MG63 (cell line): ENCODE results near the gene ACADVL. TPM values are rescaled to one million over a fixed set of nuclear protein-coding genes. Genes with fewer than 3 reads are reported as not detected.

Experiments used
- DNase-seq: peaks from one replicate; pipeline ENCODE4 v3.0.0-alpha.2; 2020
- H3K27me3 ChIP-seq: fragments of 250-450 bp; sonication (Bioruptor Pico); 2 replicates; pipeline ENCODE4 v1.5.1; 2020; ENCODE audit warnings: mild to moderate bottlenecking, moderate library complexity
- H3K36me3 ChIP-seq: fragments of 250-450 bp; sonication (Bioruptor Pico); 2 replicates; pipeline ENCODE4 v1.5.1; 2020; ENCODE audit warnings: mild to moderate bottlenecking, moderate library complexity
- H3K4me3 ChIP-seq: fragments of 250-450 bp; sonication (Bioruptor Pico); 2 replicates; pipeline ENCODE4 v1.5.1; 2020; ENCODE audit warnings: mild to moderate bottlenecking, moderate library complexity
- H3K9me3 ChIP-seq: fragments of 250-450 bp; sonication (Bioruptor Pico); 2 replicates; pipeline ENCODE4 v1.5.1; 2020; ENCODE audit warnings: mild to moderate bottlenecking, moderate library complexity
- total RNA-seq: library from RNA; depleted of rRNA; stranded (reverse); fragments of >200 nt; shearing (Covaris generic); gene quantifications from 2 replicates; pipeline ENCODE4 v1.2.3, GENCODE V29; 2014; ENCODE audit warnings: low replicate concordance

The ACADVL gene
- total RNA-seq, 1 experiment from 2014 or later: 427 TPM

DNA sequence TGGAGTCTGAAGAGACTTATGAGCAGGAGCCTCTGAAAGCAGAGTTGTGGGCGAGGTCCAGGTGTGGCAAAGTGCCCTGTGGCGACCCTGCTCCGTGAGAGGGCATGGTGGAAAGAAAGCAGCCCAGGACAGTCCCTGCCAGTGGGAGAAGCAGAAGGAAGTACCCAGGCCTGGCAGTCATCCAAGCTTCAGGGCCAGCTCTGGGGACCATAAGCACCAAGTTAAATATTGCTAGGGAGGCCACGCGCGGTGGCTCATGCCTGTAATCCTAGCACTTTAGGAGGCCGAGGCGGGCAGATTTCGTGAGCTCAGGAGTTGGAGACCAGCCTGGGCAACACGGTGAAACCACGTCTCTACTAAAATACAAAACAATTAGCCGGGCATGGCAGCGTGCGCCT, 35.6 kb upstream of the ACADVL start:
- no peak for DNase-seq
- Histone ChIP-seq H3K4me3 (no peak overlapping the region), H3K9me3 (no peaks in the 10 kb centered on the region), H3K27me3 (no peaks in the 10 kb centered on the region), H3K36me3 (no peaks in the 10 kb centered on the region)

DNA sequence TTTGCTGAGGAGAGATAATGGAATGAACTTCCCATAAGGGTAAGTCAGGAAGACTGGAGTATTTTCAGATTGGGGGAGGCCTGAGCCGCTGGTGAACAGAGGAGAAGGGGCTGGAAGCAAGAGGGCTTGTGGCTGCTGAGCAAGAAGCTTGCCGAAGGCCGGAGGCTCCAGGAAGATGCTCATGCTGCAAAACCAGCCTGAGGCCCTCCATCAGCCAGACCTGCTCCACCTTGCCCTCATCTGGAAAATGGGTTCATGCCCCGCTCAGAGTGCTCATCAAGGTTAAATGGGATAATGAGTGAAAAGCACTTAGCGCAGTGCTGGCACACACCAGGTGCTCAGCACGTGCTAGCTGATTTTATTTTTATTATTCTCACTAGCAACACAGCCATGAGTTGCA, 35.1 kb upstream of the ACADVL start:
- Histone ChIP-seq H3K4me3 (no peak overlapping the region), H3K9me3 (no peaks in the 10 kb centered on the region), H3K36me3 (no peaks in the 10 kb centered on the region), H3K27me3 (no peaks in the 10 kb centered on the region)
- no peak for DNase-seq

DNA sequence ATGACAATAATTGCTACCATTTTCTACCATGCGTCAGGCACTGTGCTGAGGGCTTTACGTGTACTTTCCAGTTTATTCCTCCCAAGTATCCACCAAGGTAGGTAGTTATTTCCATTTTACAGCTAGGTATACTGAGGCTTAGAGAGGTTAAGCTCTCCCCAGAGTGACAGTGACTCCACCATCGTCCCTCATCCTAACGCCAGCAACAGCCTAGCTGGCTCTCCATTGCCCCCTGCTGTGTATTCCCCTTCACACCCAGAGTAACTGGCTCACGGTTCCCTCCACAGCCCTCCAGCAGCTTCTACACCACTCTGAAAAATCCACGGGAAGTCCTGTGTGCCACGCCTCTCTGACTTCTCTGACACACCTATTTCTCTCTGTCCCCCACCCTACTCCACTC, 33.5 kb upstream of the ACADVL start:
- no peak overlapping the region for H3K4me3 ChIP-seq
- no peaks in the 10 kb centered on the region for H3K9me3 ChIP-seq
- H3K27me3 ChIP-seq: no peaks in the 10 kb centered on the region
- no peaks in the 10 kb centered on the region for H3K36me3 ChIP-seq
- no peak for DNase-seq

DNA sequence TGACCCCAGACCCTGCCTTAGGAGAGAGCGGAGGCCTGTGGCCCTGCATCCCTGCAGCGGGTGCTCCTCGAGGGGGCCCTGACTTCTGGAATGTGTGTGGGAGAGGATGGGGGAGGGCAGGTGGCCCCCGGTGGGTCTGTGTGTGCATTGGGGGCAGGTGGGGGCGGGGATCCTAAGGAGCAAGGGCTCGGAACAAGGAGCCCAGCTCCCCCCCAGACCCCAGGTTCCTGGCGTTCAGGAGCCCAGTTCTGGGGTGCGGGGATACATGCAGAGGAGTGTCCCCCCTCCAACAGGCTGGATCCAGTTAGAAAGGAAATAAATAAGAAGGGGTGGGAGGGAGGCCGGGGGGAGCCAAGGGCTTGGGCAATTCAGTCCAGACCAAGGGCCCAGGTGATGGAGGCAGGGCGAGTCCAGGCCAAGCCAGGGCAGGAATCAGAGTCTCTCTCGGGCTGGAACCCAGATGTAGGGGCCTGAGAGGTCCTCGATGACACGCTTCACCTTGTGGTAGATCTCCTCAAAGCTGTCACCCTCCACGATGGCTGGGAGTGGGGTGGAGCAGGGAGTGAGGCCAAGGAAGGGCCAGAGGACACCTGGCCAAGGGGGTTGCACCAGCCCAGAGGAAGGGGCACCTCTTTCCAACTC, 29.3 kb upstream of the ACADVL start:
- Histone ChIP-seq H3K36me3 (no peaks in the 10 kb centered on the region), H3K4me3 (no peak overlapping the region), H3K9me3 (no peaks in the 10 kb centered on the region), H3K27me3 (no peaks in the 10 kb centered on the region)
- no peak for DNase-seq

DNA sequence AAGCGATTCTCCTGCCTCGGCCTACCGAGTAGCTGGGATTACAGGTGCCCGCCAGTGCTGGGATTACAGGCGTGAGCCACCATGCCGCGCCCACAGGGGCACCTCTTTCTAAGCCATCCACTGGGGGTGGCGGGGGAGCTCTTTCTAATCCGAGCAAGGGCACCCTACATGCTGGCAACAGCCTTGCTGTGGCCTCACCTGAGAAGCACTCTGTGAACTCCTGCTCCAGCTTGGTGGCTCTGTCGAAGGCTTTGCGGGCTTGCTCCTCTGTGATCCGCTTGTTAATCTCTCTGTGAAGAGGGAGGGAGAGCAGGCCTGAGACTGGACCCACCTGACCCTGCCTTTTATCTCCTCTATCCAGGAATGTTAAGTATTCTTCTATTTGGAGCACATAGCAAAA, 28.7 kb upstream of the ACADVL start:
- H3K36me3 ChIP-seq: no peaks in the 10 kb centered on the region

DNA sequence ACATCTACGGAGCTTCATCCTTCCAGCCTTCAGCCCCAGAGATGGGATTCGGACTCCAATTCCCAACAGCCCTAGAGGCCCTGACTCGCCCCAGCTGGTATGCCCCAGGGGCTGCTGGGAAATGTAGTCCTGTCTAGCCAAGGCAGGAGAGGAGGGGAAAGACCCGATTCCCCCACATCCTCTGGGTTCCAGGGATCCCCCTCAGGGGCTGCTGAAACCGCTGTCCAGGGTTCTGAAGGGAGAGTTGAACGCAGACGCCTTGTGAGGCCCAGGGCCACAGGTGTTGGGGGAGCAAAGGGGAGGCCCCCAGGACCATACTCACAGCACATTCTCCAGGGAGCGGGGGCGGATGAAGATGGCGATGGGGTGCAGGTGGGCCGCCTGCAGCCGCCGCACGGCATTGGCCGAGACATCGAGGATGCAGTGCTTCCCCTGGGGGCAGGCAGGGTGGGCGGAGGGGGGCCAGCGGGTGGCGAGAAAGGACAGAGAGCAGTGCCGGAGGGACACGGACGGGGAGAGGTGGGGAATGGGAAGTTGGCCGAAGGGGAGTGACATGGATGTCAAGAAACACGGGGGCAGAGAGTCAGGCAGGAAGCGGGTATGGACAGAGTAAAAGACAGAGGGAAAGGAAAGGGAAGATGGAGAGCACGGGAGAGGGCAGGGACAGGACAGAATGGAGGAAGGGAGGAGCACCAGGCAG, 28.0 kb upstream of the ACADVL start:
- DNase-seq: peak; percentile 9
- Histone ChIP-seq H3K27me3 (no peaks in the 10 kb centered on the region), H3K36me3 (no peaks in the 10 kb centered on the region; the same call in 1 of the 2 replicates), H3K4me3 (no peak overlapping the region), H3K9me3 (no peaks in the 10 kb centered on the region)

More for the DNA sequence above, 28.7 kb upstream of the ACADVL start:
- no peak for DNase-seq
- no peaks in the 10 kb centered on the region for H3K27me3 ChIP-seq
- no peak overlapping the region for H3K4me3 ChIP-seq
- H3K9me3 ChIP-seq: no peaks in the 10 kb centered on the region

DNA sequence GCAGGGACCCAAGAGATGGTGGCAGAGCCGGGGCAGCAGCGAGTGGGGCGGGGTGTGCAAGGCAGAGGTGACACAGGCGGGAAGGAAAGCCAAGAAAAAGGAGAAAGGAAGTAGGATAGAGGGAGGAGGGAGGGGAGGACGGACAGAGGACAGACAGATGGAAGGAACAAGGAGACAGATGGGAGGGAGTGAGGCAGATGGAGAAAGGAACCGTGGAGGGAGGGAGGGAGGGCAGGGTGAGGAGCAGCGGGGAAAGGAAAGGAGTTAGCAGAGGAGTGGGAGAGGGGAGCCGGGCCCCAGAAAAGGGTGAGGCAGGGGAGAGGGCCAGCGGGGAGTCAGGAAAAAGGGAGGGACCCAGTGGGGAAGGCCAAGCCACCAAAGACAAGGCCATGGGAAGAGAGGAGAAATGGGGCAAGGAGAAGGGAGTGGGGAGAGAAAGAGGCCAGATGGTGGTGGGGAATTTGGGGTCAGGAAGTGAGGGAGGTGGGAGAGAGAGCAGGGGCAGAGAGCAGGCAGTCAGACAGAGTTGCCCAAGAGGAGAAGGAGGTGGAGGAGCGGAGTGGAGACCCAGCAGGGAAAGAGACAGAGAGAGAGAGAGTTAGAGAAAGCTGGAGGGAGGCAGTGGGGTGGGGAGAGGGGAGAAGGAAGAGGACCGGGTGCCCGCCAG, 27.3 kb upstream of the ACADVL start:
- Histone ChIP-seq H3K36me3 (no peaks in the 10 kb centered on the region; the same call in 1 of the 2 replicates), H3K4me3 (no peak overlapping the region), H3K27me3 (no peaks in the 10 kb centered on the region), H3K9me3 (no peaks in the 10 kb centered on the region)
- DNase-seq: no peak

DNA sequence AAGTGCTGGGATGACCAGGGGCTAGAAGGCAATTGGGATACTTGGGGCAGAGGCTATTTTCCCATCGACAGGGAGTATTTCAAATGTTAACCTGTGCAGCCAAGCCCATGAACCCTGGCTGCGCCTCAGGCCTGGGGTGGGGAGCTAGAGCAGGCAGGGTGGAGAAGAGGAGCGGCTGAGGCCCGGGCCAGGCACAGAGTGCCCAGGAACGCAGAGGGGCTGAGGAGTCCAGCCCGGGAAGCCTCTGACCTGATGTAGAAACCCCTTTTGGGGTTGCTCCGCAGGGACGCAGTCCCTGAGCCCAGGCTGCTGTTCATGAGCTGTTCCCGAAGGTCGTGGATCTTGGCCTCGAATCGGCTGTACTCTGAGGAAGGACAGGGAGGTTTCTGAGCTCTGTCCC, 23.8 kb upstream of the ACADVL start:
- no peak for DNase-seq

DNA sequence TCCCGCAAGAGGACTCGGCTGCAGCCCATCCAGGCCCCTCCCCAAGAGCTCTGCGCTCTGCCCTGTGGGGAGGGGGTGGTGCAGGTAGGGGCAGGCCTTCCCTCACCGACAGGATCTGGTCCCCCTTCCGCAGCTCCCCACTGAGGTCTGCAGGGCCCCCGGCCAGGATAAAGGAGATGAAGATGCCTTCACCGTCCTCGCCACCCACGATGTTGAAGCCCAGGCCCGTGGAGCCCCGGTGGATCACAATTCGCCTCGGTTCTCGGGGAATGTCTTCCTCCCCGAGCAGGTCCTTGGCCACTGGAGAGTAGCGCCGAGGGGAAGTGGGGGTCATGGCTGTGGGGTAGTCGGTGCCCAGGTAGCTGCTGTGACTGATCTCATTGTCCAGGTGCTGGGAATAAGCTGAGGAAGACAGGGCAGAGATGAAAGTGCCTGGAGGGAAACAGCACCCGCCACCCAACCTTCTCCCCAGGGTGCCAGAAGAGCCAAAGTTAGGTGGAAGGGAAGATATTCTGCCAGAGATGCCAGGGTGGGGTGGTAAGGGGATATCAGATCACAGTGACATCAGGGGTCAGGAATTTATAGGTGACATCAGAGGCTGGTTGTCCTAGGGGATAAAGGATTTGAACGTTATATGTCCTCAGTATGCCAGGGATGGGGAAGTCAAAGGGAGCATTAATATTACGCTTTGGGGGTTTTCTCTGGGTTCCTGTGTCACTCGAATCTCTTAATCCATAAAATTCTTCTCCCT, 22.9 kb upstream of the ACADVL start:
- Histone ChIP-seq H3K9me3 (no peaks in the 10 kb centered on the region), H3K27me3 (no peaks in the 10 kb centered on the region), H3K36me3 (no peaks in the 10 kb centered on the region; the same call in 1 of the 2 replicates), H3K4me3 (no peak overlapping the region)
- DNase-seq: no peak

More for the DNA sequence above, 23.8 kb upstream of the ACADVL start:
- H3K27me3 ChIP-seq: no peaks in the 10 kb centered on the region
- H3K4me3 ChIP-seq: no peak overlapping the region
- H3K36me3 ChIP-seq: no peaks in the 10 kb centered on the region; the same call in 1 of the 2 replicates
- H3K9me3 ChIP-seq: no peaks in the 10 kb centered on the region

DNA sequence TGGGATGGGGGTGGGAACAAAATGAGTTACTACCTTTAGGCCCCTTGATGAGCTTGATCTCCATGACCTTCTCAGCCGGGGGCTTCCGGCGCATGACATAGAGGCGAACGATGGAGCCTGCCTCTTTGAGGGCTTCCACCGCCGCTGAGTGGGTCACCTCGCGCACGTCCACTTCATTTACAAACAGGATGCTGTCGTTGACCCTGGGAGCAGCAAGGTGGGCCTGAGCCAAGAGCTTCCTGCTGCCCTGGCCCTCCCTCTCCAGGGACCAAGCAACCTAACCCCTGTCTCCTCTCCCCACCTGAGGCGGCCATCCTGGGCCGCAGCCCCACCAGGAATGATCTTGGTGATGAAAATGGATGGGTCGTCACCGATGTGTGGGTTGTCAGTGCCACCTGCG, 16.3 kb upstream of the ACADVL start:
- no peak overlapping the region for H3K4me3 ChIP-seq
- no peak for DNase-seq
- H3K36me3 ChIP-seq: no peaks in the 10 kb centered on the region
- no peaks in the 10 kb centered on the region for H3K9me3 ChIP-seq
- no peaks in the 10 kb centered on the region for H3K27me3 ChIP-seq

DNA sequence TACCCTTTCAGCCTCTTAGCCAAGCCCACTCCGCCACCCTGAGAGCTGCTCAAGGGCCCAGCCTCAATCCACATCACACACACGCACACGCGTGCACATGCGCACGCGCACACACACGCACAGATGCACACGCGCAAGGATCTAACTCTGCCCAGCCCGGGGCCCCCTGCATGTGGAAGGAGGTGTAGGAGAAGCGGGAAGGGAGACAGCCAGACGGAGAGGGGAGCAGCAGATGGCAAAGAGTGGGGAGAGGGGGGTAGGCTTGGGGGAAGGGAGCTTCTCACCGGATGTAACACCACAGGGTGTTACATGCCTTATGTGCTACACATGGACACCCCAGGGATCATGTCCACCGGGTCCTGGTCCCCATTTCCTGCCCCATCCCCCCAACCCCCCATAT, 15.4 kb upstream of the ACADVL start:
- Histone ChIP-seq H3K36me3 (no peaks in the 10 kb centered on the region), H3K27me3 (no peaks in the 10 kb centered on the region), H3K9me3 (no peaks in the 10 kb centered on the region), H3K4me3 (no peak overlapping the region)
- no peak for DNase-seq

DNA sequence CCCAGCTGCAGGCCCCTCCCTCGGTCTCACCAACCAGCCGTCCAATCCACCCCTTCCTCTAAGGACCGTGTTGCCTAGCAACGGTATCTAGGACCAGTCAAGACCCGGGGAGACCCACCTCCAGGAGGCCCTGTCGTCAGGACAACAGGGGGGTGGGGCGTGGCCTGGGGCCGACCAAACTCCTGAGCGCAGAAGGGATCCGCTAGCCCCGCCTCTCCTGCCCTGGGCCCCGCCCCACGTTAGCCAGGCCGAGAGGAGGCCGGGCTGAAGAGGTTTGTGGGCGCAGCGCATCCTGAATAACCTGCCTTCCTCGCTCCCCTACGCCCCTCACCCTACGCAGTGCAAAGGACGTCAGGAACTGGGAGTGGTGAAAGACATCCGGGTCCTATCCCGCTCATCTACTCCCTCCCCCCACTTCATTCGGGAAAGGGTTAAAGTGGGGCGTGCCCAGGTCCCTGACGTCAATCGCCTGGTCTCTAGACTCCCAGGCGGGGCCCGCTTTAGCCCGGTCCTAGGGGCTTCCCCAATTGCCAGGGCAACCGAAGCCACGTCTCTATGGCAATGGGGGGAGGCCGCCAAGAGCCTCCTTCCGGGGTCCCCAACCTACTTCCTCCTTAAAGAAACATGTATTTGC, 14.8 kb upstream of the ACADVL start:
- H3K4me3 ChIP-seq: no peak overlapping the region
- H3K27me3 ChIP-seq: no peaks in the 10 kb centered on the region
- DNase-seq: no peak
- H3K9me3 ChIP-seq: no peaks in the 10 kb centered on the region
- no peaks in the 10 kb centered on the region for H3K36me3 ChIP-seq

DNA sequence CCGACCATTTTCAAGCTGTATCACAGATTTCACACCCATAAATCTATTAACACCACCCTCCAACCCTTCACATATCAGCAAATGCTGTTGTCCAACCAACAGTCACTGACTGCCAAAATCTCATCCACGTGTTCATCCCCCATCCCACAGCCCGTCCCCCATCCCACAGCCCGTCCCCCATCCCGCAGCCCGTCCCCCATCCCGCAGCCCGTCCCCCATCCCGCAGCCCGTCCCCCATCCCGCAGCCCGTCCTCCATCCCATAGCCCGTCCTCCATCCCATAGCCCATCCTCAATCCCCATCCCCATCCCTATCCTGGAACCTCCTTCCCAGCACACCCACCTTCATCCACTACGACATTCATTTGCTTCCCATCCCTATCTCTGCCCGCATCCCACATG, 14.2 kb upstream of the ACADVL start:
- no peak for DNase-seq
- no peaks in the 10 kb centered on the region for H3K36me3 ChIP-seq
- H3K4me3 ChIP-seq: no peak overlapping the region
- no peaks in the 10 kb centered on the region for H3K9me3 ChIP-seq
- H3K27me3 ChIP-seq: no peaks in the 10 kb centered on the region

DNA sequence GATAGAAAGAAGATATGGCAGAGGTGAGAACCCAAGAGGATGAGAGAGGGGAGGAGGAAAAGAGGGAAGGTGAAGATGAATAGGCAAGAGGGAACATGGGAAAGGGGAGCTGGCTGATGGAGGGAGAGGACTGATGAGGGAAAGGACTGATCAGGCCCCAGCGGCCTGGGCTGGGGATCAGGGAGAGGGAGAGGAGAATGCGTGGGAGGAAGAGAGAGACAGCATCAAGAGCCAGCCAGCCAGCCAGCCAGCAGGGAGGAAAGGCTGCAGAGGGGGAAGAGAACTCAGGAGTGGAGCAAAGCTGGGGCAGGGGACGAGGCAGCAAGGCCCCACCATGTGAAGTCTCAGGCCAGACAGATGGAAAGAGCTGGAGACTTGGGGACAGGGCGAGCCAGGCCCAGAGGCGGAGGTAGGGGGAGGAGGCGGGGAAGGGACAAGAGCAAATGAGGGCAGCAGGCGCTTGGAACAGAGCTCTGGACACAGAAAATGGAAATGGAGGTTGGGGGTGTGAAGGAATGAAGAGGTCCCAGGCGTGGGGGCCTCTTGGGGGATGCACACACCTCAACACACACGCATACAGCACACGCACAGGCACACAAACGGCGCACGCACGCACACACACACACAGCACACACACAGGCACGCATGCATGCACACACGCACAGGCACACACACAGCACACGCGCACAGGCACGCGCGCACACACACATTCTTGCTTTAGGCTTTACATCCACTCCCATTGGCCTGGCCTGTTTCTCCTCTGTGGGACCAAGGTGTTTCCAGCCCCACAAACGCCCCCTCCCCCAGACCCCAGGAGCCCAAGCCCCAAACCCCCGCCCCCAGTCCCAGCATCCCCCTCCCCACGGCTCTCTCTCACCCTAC, 12.4 kb upstream of the ACADVL start:
- H3K9me3 ChIP-seq: no peaks in the 10 kb centered on the region
- H3K36me3 ChIP-seq: no peaks in the 10 kb centered on the region
- no peaks in the 10 kb centered on the region for H3K27me3 ChIP-seq
- H3K4me3 ChIP-seq: no peak overlapping the region
- no peak for DNase-seq

DNA sequence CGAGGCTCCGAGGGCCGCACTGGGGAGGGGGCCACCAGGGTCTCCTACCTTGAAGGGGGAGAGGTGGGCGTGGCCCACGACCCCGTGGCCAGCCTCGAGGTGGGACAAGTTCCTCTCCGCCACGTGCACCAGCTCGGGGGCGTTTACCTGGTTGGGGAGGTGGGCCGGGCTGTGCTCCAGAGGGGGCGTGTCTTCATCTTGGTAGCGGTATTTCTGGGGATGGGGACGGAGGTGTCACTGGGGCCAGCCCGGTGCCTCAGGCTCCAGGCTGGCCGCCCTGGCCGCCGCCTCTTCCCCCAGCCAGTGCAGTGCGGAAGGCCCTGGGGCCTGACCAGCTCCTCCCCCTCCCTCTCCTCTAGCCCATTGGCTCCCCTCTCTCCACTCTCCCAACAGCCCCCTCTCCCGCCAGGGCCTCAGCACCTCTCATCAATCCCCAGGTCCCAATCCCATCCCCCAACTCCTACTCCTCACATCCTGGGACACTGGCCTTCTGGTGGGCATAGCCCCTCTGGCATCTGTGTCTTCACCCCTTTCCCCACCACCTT, 11.6 kb upstream of the ACADVL start:
- Histone ChIP-seq H3K4me3 (no peak overlapping the region), H3K36me3 (no peaks in the 10 kb centered on the region), H3K9me3 (no peaks in the 10 kb centered on the region), H3K27me3 (no peaks in the 10 kb centered on the region)
- DNase-seq: no peak
